Frontal cortex (tissue), 4 donors: ENCODE data around the gene MGAT1. TPM values are rescaled to one million over a fixed set of nuclear protein-coding genes. Genes with fewer than 3 reads are reported as not detected.

Experiments used
- DNase-seq, 2 donors: peaks; one replicate each; pipeline ENCODE4 v3.0.0; 2012; ENCODE audit warnings: low spot score in 2 of 2
- FAIRE-seq: peaks from 2 replicates; lab custom pipeline; 2012; peaks lifted over from hg19 to GRCh38; lab: Jason Lieb, UNC
- total RNA-seq: library from RNA; depleted of rRNA; stranded (reverse); fragments of >200 nt; gene quantifications from one replicate; pipeline ENCODE4 v1.2.3, GENCODE V29; 2014
- donor health status: control.
- donor health status: control.
- donor health status: control.

MGAT1 gene
- total RNA-seq, 1 donor from 2014 or later: 19.6 TPM

DNA sequence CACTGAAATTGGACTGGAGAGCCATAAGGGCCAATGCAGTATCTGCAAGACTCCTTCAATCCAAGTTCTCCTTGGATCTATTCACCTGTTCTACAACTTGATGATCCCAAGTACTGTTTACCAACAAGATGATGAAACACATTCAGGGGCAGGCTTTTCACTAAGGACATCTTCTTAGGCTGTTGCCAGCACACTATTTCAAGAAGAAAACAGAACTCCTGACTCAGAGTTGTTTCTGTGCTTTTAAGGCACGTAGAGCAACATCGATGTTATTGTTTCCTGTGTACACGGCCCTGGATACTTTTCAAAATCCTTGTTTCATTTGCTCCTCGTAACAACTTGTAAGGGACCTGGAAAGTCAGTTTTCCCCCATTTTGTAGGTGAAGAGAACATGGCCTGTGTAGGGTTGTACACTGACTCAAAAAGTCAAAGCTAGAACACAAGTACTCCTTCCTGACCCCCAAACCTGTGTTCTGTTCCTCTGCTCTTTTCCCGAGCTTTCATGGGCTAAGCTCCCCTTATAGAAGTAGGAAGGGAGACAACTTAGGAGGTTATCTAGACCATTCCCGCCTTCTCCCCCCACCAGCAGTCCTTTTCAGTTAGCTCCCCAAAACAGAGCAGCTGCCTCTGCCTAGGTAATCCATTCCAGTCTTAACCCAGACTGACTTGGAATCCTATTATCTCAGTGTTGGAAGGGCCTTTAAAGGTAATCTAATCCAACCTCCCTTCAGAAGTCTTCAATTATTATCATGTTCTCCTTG, 5.2 kb upstream of the MGAT1 start:
- no peak for DNase-seq

GRCh38 chr5:180807046-180807445, 4.4 kb upstream of the MGAT1 start:
- no peak for DNase-seq
- no peak for FAIRE-seq

More for the DNA sequence above, 5.2 kb upstream of the MGAT1 start:
- FAIRE-seq: no peak

GRCh38 chr5:180806351-180807011, 3.9 kb upstream of the MGAT1 start:
- DNase-seq: no peak
- FAIRE-seq: no peak

GRCh38 chr5:180804129-180804618, 1.6 kb upstream of the MGAT1 start:
- FAIRE-seq (no peak), DNase-seq (no peak)

DNA sequence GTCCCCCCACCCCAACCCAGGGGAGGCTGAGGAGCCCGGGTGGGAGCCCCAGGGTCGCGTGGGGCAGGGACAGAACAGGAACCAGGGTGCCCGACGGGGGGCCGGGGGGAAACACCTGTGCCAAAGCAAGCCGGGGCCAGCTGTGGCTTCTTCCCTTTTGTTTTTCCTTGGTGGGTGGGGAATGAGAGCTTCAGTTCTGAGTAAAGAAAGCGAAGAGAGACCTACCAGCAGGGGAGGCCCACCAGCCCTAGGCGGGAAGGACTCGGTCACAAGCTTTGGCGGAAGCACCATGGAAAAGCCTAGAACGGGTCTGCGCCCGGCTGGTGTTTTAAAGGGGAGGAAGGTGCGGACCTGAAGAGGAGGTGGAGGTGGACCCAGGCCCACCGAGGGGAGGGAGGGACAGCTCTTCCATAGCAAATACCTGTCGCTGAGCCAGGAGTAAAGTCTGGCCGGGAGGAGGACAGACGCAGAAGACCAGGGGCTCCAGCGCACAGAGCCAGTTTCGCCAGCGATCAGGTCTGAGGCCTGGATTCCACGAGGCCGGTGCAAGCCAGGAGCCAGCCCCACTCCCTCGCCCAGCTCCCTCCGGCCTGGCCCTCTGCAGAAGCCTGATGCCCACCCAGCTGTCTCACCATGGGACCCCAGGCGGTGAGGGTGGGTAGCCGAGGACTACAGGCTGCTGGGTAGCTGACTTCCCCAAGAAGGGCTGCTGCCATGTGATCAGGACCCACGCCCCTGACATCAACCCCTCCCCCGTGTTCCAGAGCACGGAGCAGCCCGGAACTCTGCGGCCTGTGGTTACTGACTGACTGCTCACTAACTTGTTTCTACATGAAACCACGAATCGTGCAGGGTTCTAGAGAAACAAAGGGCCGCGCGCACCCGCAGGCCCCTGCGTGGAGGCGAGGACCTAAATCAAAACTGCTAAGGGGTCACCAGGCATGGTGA, 849 bp upstream of the MGAT1 start:
- peak in 1 of 2 donors; percentile 52 for DNase-seq
- no peak for FAIRE-seq

GRCh38 chr5:180801596-180802324, 846 bp downstream of the MGAT1 start:
- no peak for FAIRE-seq
- no peak for DNase-seq

DNA sequence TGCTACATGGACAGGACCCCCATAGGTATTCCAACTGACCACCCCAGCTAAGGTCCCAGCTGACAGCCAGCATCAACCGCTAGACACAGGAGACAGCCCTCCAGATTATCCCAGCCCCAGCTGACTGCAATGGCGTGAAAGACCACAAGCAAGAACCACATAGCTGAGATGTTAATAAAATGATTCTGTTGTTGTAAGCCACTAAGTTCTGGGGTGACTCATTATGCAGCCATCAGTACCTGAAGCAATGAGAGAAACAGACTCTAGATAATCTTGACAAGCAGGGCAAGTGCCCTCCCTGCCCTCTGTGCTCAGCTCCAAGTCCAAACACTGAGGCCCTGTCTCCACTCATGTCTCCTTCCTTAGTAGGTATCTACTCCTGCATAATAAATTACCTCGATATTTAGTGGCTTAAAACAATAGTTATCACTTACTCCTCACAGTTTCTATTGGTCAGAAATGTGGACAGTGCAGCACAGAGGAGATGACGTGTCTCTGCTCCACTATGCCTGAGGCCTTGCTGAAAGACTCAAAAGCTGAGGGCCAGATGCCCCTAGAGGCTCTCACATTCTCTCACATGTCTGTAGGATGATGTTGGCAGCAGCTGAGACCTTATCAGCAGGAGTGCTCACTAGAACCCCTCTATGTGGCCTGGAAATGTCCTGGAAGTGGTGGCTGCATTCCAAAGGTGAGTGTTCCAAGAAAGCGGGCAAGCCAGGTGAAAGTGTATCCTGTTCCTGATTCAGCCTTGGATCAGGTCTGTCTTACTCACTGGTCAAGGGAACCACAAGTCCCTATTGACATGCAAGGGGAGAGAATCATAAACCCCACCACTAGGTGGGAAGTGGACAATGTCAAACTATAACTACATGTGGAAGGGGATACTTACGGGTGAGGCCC, 2.5 kb downstream of the MGAT1 start:
- DNase-seq (no peak), FAIRE-seq (no peak)

DNA sequence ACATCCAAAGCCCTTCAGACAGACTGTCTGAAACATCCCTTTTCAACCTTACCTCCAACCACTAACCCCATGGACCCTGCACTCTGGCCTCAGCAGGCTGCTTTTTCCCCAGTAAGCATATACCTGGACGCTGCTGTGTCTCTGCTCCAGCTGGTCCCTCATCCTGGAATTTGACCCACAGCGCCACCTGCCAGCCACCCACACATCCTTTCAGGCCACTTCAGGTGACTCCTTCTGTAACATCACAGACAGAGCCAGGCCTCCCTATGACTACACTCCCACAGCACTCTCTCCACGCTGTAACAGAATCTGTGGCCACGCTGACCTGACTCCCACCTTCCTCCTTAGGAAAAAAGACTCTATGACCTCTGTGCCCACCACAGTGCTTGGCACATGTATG, 3.4 kb downstream of the MGAT1 start:
- FAIRE-seq (no peak), DNase-seq (no peak)

DNA sequence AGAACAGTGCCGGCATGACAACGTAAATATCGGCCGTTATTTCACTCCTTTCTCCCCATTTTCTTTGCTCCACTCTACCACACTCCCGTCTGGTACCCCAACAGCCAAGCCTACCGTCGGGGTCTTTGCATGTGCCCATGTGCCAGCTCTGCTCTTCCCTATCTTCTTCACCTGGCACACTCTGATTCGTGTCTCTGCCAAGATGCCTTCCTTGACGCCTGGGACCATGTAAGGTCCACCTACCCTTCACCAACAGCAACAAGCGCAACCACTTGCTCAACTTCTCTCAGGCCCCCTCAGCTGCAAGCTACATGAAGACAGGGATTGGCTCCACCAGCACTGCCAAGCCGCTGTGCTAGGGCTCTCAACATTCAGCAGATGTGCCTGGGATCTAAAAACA, 4.4 kb downstream of the MGAT1 start:
- DNase-seq (no peak), FAIRE-seq (no peak)

DNA sequence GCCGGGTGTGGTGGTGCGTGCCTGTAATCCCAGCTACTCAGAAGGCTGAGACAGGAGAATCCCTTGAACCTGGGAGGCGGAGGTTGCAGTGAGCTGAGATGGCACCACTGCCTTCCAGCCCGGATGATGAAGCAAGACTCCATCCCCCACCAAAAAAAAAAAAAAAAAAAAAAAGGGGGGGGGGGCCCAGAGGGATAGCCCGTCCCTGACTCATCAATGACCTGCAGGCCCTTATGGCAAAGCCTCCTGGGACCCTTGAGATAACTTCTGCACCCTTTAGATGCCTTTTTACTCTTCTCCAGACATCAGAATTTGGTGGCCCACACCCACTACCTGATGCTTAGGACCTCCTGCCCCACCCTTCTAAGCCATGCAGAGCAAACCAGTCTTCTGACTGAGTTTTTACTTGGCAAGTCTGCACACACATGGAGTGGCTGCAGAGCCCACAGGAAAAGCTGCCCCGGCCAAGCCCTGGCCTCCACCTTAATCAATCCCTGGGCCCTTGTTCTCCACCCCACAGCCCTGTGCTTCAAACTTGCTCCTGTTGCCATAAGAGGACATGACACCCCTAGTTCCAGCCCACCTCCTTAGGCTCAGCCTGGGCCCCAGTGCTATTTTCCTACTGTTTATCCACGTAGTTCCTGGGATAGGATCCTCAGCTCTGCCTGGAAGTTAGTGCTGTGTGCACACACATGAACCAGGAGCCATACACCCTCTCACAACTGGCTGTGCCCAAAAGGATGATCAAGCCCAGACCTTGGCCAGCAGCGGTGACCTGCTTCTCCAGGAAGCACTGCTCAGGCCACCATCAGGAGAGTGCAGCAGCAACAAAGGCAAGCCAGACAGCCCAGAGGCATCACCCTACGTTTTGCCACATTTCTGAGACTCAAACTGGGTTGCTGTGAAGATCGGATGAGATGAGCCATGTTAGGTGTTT, 5.1 kb downstream of the MGAT1 start:
- FAIRE-seq: no peak

DNA sequence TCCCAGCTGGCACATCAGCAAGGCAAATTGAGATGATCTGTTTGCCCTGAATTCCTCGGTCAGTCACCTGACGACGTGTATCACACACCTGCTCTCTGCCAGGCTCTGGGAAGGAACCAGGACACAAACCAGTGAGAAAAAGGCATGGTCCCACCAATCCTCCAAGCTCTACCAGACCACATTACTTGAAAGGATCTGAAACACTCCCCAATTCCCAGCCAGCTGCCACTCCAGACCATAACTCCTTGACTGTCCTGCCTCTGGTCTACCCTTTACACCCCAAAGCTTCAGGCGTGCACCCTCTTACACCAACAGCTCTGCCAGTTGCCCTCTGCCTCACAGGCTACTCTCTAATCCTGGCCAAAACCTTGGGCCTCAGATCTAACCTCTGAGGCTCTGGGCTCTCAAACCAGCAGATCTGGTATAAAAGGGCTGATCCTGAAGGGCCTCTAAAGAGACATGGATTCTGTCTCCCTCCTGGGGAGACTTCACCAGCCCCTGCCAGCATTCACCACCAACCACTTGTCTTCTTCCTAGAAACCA, 6.8 kb downstream of the MGAT1 start:
- no peak for FAIRE-seq
- DNase-seq: no peak

More for the DNA sequence above, 5.1 kb downstream of the MGAT1 start:
- DNase-seq: no peak

DNA sequence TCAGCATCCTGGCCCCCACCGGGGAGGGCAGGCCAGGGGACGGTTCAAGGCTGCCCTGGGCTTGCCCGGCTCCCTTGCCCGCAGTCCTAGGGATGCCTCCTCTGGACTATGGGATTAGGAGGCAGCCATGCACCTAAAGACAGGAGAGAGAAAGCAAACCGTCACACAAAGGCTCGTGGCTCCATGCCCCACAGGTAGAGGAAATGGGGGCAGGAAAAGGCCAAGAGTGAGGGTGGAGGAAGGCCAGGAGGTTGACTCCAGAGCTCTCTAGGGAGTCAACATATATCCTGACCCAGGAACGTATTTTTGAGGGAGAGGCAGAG, 9.7 kb downstream of the MGAT1 start:
- DNase-seq (no peak), FAIRE-seq (no peak)

GRCh38 chr5:180792287-180792964, 10.2 kb downstream of the MGAT1 start:
- FAIRE-seq (no peak), DNase-seq (no peak)

- DNase-seq (no peak), FAIRE-seq (no peak)
Measured at GRCh38 chr5:180791611-180792213, 10.9 kb downstream of the MGAT1 start.

DNA sequence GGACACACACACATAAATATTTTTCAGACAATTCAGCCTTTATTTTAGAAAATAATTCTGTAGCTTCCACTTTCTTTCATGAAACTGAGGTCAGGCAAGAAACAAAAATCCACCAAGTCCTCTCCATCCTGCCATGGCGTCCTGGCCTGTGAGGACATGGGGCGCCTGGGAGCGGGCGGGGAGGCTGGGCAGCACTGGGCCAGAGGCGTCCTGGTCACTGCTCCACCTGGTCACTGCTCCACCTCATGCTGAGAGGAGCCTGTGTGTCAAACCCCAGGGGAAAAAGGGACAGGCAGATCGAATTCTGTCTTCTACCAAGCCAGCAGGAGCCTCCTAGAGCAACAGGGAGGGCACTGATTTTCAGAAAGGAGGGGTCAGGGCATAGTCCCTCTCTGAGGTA, 12.1 kb downstream of the MGAT1 start:
- FAIRE-seq: no peak
- no peak for DNase-seq

DNA sequence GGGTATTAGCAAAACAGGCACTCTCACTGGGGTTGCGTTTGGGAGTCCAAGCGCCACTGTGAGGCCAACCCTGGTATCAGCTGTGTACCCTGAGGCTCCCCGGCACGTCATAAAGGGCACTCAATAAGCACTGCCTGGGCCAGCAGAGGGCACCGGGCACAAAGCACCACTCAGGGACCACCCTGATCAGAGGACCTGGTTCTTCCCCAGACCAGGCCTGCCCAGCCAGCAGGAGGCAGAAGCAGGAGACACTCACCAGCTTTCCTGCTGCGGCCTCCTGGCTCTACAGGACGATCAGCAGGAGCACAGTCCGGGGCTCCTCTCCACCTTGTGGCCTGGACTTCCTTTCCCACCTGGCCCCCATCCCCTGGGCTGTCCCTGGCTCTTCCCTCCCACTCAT, 12.6 kb downstream of the MGAT1 start:
- FAIRE-seq (no peak), DNase-seq (no peak)
